NB4 (cell line): ENCODE measurements around the gene TBC1D1.

ENCODE experiments used
- DNase-seq: peaks from one replicate; pipeline ENCODE4 v3.0.0; 2010; ENCODE audit warnings: low read depth
- H3K4me3 ChIP-seq: one replicate; pipeline ENCODE4 v1.5.1; 2011; ENCODE audit warnings: mild to moderate bottlenecking, low read depth, low read length, moderate library complexity
- MYC ChIP-seq: IDR thresholded peaks from 2 replicates; pipeline ENCODE4 v1.6.1; 2011; ENCODE audit warnings: low read depth, low read length
- POLR2A ChIP-seq: IDR thresholded peaks from 2 replicates; pipeline ENCODE4 v1.6.1; 2011; ENCODE audit warnings: mild to moderate bottlenecking; ENCODE audit not compliant: insufficient read length; ENCODE audit errors: extremely low read depth
- TF ChIP-seq, protein P1 (sequence below): IDR thresholded peaks from one replicate; pipeline ENCODE4 v1.5.1; 2012; ENCODE audit warnings: low read depth, low read length
- TF ChIP-seq, protein P2 (sequence below): IDR thresholded peaks from 2 replicates; pipeline ENCODE4 v1.6.1; 2011; ENCODE audit warnings: low read depth, low read length

TBC1D1 gene

DNA sequence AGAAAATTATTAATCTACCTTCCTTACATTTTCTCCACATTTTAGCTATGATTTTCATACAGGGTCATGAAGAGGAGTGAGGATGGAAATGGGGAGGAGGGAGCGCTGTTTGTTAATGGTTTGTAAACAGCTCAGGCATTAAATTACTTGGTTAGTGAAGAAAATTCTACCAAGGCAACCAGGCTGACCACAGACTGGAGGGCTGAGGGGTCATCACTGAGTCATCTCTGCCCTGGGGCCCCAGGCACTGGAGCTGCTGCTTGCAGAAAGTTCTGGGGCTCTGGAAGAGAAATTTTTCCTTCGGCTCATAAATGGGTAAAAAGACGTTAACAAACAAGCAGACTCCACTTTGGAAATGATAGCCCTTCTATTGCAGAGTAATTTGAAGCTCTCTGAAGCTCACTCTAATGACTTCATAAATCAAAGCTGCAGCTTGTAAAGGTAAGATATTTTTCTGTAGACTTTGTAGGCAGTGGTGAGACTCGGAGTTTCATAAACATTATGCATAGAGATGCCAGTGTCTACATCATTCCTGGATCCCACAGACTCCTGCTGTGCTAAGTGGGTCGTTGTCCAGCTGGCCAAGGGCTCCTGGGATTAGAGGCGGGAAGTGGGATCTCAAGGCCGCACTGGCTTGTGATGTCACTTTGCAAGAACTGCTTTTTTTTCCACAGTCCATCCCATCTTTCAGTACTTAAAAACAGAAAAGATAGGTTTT, 228.9 kb downstream of the TBC1D1 start:
- peak; percentile 24 for DNase-seq
- TF ChIP-seq MYC (no peak), POLR2A (no peak)
- TF ChIP-seq, protein P1, sequence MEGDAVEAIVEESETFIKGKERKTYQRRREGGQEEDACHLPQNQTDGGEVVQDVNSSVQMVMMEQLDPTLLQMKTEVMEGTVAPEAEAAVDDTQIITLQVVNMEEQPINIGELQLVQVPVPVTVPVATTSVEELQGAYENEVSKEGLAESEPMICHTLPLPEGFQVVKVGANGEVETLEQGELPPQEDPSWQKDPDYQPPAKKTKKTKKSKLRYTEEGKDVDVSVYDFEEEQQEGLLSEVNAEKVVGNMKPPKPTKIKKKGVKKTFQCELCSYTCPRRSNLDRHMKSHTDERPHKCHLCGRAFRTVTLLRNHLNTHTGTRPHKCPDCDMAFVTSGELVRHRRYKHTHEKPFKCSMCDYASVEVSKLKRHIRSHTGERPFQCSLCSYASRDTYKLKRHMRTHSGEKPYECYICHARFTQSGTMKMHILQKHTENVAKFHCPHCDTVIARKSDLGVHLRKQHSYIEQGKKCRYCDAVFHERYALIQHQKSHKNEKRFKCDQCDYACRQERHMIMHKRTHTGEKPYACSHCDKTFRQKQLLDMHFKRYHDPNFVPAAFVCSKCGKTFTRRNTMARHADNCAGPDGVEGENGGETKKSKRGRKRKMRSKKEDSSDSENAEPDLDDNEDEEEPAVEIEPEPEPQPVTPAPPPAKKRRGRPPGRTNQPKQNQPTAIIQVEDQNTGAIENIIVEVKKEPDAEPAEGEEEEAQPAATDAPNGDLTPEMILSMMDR, result no peak
- TF ChIP-seq, protein P2, sequence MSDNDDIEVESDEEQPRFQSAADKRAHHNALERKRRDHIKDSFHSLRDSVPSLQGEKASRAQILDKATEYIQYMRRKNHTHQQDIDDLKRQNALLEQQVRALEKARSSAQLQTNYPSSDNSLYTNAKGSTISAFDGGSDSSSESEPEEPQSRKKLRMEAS, result no peak
- H3K4me3 ChIP-seq, result no peak overlapping the region

DNA sequence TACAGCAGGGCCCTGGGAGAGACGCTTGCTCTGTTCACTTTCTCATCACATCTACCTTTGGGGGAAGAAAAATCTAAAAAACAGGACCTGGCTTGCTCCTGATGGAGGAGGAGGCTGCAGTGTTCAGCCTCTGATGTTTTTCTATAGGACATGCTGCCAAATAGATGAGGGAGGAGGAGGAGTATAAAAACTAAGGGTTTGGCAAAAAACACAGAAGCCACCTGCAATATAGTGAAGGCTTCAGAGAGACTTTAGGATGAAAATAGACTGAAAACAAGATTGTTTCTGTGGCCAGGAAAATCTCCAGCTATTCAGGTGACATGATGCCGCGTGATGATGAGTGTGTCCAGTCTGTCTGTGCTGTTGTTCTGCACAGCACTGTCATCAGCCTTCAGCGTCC, 229.9 kb downstream of the TBC1D1 start:
- TF ChIP-seq MYC (no peak), POLR2A (no peak)
- TF ChIP-seq, protein P2, result no peak
- no peak for DNase-seq
- no peak overlapping the region for H3K4me3 ChIP-seq

DNA sequence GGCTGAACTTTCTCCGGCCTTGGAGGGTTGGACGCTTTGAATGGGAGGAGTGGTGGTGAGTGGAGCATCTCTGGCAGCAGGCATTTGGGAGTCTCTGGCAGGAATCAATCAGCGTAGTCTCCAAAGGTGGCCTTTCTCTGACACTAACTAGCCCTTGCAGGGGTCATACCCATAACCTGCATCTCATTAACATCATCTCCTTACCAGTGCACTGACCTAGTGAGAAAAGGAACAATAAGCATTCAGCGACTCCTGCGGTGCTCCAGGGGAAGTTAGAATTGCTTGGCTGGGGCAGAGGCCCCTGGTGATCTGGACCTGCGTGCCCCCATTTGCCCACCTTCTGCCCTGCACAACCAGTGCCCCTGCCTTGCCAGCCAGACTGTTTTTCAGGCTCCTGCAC, 231.2 kb downstream of the TBC1D1 start:
- no peak for DNase-seq
- H3K4me3 ChIP-seq, result no peak overlapping the region
- TF ChIP-seq, protein P2, result no peak
- TF ChIP-seq, protein P1, result no peak
- TF ChIP-seq POLR2A (no peak), MYC (no peak)

DNA sequence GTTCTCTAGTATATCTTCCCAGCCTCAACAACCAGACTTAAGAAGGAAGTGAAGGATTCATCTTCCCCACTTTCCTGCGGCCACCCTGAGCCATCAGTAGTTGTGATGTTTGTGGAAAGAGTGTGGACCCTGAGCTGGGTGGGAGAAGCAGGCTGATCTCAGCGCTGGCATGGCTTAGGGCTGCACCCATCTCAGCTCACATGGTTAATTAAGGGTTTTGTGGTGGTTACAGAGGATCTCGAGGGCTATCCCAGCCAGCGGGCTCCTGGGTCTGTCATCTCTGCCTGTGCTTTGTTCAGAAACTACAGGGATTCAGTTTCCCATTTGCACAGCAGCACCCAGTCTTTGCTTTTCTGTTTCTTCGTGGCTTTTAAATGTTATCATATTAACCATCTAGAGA, 232.7 kb downstream of the TBC1D1 start:
- no peak overlapping the region for H3K4me3 ChIP-seq
- DNase-seq, result no peak
- TF ChIP-seq, protein P1, result no peak
- TF ChIP-seq POLR2A (no peak), MYC (no peak)
- TF ChIP-seq, protein P2, result no peak

DNA sequence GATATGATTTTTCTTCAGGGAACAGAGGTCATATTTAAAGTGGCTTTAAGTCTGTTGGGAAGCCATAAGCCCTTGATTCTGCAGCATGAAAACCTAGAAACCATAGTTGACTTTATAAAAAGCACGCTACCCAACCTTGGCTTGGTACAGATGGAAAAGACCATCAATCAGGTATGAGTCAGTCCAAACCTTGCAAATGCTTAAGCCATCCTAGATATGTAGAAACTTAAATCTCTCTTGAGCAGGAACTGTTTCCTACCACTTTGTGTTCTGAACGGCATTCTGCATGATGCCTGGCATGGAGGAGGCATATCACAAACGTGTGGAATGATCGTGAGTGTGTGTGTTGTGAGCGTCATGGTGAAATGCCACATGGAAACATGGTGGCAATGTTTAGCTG, 234.1 kb downstream of the TBC1D1 start:
- DNase-seq, result no peak
- no peak for TF ChIP-seq MYC
- TF ChIP-seq, protein P2, result no peak
- H3K4me3 ChIP-seq, result no peak overlapping the region

DNA sequence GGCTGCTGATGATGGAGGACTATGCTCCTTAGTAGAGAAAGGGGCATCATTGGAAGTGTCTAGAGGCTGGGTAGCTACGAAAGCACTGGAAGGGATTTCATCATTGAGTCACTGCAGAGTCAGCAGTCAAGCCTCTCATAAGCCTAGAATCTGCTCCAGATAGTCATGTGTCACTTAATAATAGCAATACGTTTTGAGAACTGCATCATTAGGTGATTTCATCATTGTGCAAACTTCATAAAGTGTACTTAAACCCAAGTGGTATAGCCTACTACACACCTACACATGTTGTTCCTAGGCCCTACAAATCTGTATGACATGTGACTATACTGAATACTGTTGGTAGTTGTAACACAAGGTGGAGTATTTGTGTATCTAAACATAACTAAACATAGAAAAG, 234.9 kb downstream of the TBC1D1 start:
- H3K4me3 ChIP-seq, result no peak overlapping the region
- TF ChIP-seq, protein P1, result no peak
- TF ChIP-seq MYC, result no peak
- TF ChIP-seq POLR2A, result no peak
- TF ChIP-seq, protein P2, result no peak
- no peak for DNase-seq
